NCI-H748 (cell line): ENCODE measurements around the gene ZNF219.
"Not testable (repeated sequence)": the region's sequence is repeated elsewhere in the genome, so short reads cannot be mapped to it uniquely, and the experiment has no call there.

ENCODE experiments used
- DNase-seq: peaks from one replicate; lab custom pipeline; 2025; ENCODE audit not compliant: unreplicated experiment; lab: John Stamatoyannopoulos, UW

ZNF219 gene

GRCh38 chr14:21048638-21049037 lies 49.8 kb downstream of the ZNF219 start:
- DNase-seq: no peak

- no peak for DNase-seq
Measured at GRCh38 chr14:21047378-21047781, 51.1 kb downstream of the ZNF219 start.

- DNase-seq: no peak
Measured at GRCh38 chr14:21043974-21044618, 54.4 kb downstream of the ZNF219 start.

GRCh38 chr14:21043387-21043973 lies 55.0 kb downstream of the ZNF219 start:
- no peak for DNase-seq

- no peak for DNase-seq
Measured at GRCh38 chr14:21042918-21043317, 55.5 kb downstream of the ZNF219 start.

GRCh38 chr14:21041676-21042433 lies 56.6 kb downstream of the ZNF219 start, which contains the start of gene RNASE7:
Gene RNASE7, plus strand, starts transcription at chr14:21042362. Its CDS starts 631 bp downstream, at chr14:21042993.
- DNase-seq: no peak

- DNase-seq: not testable (repeated sequence)
Measured at GRCh38 chr14:21040941-21041340, 57.5 kb downstream of the ZNF219 start.

GRCh38 chr14:21040370-21040925 lies 58.0 kb downstream of the ZNF219 start:
- no peak for DNase-seq
